Fibroblast of skin of scalp (primary cell): ENCODE results near the gene GMIP.
"Not testable (repeated sequence)": the region's sequence is repeated elsewhere in the genome, so short reads cannot be mapped to it uniquely, and the experiment has no call there.

Experiments used
- DNase-seq: peaks from one replicate; pipeline ENCODE4 v3.0.0-alpha.2; 2013

The GMIP gene

GRCh38 chr19:19606686-19607085 is 36.8 kb downstream of the GMIP start:
- DNase-seq = not testable (repeated sequence)

DNA sequence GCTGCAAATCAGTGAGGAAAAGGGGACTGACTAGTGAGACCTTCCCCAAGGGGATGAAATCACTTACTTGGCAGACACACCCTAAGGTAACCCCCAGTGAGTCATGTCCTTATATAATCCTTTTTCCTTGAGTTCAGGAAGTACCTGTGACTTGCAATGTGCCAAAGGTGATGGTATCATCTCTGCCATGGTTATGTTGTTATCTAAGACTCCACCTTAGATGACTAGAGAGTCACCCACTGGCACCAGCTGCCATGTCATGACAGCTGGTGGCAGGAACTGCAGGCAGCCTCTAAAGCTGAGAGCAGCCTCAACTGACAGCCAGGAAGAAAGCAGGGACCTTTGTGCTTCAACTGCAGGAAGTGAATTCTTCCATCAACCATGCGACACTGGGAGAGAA is 37.4 kb downstream of the GMIP start:
- DNase-seq = no peak

DNA sequence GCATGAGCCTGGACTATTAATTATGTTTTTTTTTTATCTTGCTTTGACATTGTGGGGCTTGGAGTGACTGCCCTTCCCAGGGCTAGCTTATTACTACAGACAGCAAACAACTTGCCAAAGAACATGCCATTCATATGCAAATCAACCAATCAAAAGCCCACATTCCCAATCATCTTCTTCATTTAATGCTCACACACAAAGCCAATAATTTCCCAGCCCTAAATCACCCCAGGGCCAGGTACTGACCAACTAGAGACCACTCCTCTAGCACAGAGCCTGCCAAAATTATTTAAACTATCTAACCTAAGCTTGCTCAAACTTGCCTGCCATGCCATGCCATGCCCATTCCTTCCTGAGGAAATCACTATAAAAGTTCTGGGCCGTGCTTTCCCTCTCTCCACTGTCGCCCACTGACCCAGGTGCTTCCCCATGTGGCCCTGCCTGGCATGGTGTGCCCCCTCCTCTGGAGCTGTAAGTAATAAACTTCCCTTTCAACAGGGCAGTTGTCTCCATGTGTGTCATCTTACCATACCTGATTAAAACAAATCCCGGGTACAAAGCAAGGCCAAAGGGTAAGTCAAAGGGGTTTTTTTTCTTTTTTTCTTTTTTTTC is 40.6 kb downstream of the GMIP start:
- no peak for DNase-seq

GRCh38 chr19:19602136-19602712 is 41.2 kb downstream of the GMIP start:
- no peak for DNase-seq

GRCh38 chr19:19600793-19601330 is 42.6 kb downstream of the GMIP start:
- DNase-seq = no peak

DNA sequence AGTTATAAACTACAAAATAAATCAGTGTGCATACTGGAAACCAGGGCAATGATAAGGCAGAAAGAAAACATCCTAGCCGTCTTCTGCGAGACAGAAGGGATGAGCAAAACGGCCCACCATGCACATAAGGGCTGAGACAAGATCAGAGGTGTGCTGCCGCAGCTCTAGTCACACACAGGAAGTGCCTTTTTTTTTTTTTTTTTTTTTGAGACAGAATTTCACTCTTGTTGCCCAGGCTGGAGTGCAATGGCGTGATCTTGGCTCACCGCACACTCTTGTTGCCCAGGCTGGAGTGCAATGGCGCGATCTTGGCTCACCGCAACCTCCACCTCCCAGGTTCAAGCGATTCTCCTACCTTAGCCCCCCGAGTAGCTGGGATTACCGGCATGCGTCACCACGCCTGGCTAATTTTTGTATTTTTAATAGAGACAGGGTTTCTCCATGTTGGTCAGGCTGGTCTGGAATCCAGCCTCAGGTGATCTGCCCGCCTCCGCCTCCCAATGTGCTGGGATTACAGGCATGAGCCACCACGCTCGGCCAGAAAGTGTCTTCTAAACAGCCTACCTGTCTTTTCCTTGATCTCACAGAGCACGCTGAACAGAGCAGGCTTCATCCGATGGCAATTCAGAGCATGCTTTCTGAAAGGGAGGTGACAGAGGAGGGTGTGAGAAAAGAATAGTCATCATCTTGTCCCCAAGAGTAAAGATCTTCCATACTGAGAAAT is 44.6 kb downstream of the GMIP start:
- DNase-seq = not testable (repeated sequence)

DNA sequence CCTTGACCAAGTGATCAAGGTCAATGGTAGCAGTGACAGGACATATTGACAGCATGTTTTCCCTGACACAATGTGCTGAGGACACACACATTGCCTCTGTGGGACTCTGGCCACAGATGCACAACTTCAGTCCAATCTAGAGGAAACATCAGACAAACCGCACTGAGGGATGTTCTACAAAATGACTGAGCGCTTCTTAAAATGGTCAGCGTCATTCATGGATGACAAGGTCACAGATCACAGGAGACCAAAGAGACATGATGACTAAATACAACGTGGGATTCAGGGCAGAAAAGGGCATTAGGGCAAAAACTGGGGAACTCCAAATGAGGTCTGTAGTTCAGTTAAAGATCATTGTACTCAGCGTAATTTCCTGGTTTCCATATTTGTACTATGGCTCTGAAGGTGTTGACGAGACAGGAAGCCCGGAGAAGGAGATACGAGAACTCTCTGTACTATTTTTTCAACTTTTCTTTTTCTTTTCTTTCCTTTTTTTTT is 45.6 kb downstream of the GMIP start:
- DNase-seq = no peak

- peak; percentile 40 for DNase-seq
Measured at GRCh38 chr19:19595171-19595701, 48.2 kb downstream of the GMIP start.

DNA sequence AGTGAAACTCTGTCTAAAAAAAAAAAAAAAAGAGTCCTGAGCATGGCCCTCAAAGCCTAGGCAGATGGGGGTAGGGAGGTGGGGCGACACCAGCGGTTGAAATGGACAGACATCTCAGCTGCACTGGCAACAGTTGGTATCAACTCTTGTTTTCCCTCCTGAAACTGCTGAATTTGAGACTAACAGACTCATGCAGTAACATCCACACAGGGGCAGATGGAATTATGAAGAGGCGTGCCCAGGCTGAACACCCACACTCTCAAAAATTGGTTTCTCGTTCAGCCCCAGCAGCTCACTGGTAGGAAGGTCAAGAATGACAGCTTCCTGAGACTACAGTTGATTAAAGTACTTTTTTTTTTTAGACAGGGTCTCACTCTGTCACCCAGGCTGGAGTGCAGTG is 49.1 kb downstream of the GMIP start:
- no peak for DNase-seq

GRCh38 chr19:19592690-19593089 is 50.8 kb downstream of the GMIP start:
- no peak for DNase-seq

DNA sequence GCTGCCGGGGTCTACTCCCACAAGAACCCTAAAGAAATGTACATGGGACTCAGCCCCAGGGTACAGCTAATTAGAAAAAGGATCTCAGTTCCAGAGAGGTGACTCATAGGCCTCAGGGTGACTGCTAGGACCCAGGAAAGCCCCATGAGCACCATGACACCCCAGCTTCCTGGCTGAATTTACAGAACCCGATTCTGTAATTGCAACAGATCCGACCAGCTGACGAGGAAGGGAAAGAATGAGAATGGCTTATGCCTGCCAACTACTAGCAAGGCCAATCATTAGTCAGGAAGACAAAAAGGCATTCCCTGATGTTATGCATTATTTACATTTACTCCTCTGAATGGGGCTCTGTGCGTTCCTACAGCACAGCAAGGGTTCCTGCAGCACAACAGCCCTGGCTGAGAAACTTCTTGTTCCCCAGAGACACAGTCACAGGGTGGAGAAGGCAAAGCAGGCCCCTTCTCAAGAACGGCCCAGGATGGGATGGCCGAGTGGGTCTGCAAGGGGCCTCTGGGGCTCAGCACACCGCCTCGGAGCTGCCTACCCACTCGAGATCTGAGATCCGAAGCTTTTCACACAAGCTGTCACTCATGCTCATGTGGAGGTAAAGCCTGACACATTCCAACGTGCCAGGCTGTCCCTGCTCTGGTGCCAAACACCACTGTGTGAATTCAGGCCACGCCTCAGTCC is 52.2 kb downstream of the GMIP start:
- peak; percentile 97 for DNase-seq

GRCh38 chr19:19588546-19588945 is 54.9 kb downstream of the GMIP start:
- DNase-seq = no peak

DNA sequence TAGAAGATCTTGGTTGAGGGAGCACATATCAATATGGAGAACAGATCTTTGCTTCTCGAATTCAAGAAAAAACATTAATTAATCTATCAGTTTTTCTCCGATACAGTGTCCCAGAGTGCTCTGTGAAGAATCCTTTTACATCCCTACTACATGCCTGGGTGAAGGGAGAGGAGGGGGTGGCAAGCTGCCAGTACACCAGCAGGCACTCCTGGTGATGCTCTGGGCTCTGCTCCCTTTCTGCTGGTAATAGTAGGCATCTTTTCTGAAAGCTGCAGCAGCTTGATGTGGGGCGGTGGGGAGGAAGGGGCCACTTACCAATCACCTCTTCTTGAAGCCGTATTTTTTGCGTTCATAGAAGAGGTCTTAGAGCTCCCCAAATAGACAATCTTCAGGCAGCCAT is 55.7 kb downstream of the GMIP start:
- no peak for DNase-seq

DNA sequence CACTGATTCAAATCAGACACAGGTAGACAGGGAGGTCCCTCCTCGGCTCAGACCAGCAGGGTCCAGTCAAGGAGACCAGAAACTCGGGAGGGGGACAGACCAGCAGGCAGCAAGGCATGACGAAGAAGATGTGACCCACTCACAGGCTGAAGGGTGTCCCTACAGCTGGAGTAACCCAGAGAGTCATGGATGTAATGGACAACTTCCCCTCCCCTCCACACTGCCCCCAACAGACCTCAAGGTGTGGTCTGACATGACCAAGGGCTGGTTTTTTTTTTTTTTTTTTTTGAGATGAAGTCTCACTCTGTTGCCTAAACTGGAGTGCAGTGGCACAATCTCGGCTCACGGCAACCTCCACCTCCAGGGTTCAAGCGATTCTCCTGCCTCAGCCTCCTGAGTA is 59.1 kb downstream of the GMIP start:
- DNase-seq = no peak

DNA sequence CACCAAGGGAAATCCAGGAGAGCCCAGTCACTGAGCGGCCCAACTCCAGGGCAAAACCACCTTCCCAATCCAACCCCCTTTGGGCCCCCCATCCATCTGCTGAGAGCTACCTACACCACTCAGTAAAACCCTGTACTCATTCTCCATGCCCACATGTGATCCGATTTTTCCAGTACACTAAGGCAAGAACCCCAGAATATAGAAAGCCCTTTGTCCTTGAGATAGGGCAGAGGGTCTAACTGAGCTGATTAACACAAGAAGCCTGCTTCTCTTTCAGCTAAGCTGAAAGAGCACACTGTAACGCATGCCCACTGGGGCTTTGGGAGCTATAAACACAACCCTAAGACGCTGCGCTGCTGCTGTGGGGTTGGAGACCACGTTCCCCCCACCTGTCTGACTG is 61.0 kb downstream of the GMIP start:
- no peak for DNase-seq

GRCh38 chr19:19581391-19581790 is 62.1 kb downstream of the GMIP start:
- DNase-seq = no peak

- DNase-seq = no peak
Measured at GRCh38 chr19:19580418-19580817, 63.0 kb downstream of the GMIP start.

DNA sequence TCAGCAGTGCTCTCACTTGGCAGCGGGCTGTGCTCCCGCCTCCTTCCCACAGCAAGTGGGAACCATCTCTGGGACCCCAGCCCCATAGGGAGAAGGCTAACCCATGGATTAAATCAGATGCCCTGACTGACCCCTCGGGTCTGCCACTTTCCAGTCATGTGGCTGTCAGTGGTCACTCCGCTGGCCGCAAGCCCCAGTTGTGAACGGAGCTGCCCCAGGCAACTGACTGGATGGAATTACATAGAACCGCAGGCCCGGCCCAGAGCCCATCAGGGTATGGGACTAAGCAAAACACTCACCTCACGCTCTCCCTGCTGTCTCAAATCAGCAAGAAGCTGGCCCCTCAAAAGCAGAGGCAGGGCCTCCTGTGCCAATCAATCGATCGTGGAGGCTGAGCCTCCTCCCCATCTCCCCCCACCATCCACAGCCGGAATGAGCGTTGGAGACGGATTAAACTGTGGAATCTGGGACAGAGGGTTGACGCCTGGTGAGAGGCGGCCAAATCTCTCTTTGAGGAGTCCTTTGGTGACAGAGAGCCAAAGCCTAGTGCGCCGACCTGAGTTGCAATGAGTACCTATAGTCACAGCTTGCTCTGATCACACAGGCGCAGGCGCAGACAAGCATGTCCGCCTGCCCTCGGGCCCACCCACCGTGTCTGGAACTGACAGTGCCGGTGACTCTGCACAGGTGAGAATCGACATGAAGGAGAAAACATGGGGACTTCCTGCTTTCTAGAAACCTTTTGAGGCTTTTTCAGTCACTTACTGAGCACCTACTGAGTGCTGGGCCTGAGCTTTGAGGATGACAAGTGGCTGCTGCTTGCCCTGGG is 63.7 kb downstream of the GMIP start:
- DNase-seq = no peak
